Suprapubic skin (tissue), 4 donors: ENCODE data around the gene QSOX1.

Experiments used
- CTCF ChIP-seq, 2 donors: fragments of 200-600 bp in 1 of 2; fragments of 450-650 bp in 1 of 2; sonication (generic) in 1 of 2; IDR thresholded peaks; one replicate each; pipeline ENCODE4 v1.5.1; 2016 to 2019; ENCODE audit warnings: antibody characterized with exemption in 2 of 2, mild to moderate bottlenecking in 1 of 2, moderate library complexity in 1 of 2
- EP300 ChIP-seq: sonication (generic); formaldehyde crosslinking; IDR thresholded peaks from one replicate; pipeline ENCODE4 v1.6.1; 2017; ENCODE audit warnings: antibody characterized with exemption
- POLR2A ChIP-seq, 2 donors: fragments of 450-650 bp; IDR thresholded peaks; one replicate each; pipeline ENCODE4 v1.6.1; 2017; ENCODE audit warnings: antibody characterized with exemption in 2 of 2, mild to moderate bottlenecking in 2 of 2, moderate library complexity in 2 of 2
- POLR2AphosphoS5 ChIP-seq, 3 donors: sonication (generic); formaldehyde crosslinking; IDR thresholded peaks; one replicate each; pipeline ENCODE4 v1.6.1; 2017; ENCODE audit warnings: antibody characterized with exemption in 3 of 3

- TF ChIP-seq CTCF (IDR thresholded peaks at IDR 0.05): no peak
- no peak for TF ChIP-seq POLR2A (IDR thresholded peaks at IDR 0.05)
- TF ChIP-seq POLR2AphosphoS5 (IDR thresholded peaks at IDR 0.05): no peak
- no peak for TF ChIP-seq EP300
These were observed 1.5 kb downstream of the QSOX1 start for GRCh38 chr1:180156201-180156600.
